Psoas muscle (tissue), 8 donors: ENCODE results near the gene FMN2. TPM values are rescaled to one million over a fixed set of nuclear protein-coding genes. Genes with fewer than 3 reads are reported as not detected.

Source experiments
- ATAC-seq, 4 donors: fragments of 200-7000 bp; cut with Tn5 transposase; one replicate each; pipeline ENCODE4 v1.9.1; 2020; ENCODE audit warnings: moderate library complexity in 3 of 4, mild to moderate bottlenecking in 2 of 4
- DNase-seq, 2 donors: peaks; one replicate each; pipeline ENCODE4 v3.0.0-alpha.2; 2020
- H3K27ac ChIP-seq: fragments of 200-600 bp; one replicate; pipeline ENCODE4 v1.8.0; 2022
- H3K27me3 ChIP-seq, 3 donors: fragments of 200-600 bp in 1 of 3; one replicate each; pipeline versions ENCODE4 v1.6.1 to v1.8.0; 2013 to 2022; ENCODE audit warnings: low read length in 2 of 3, mild to moderate bottlenecking in 2 of 3, moderate library complexity in 1 of 3; ENCODE audit not compliant: insufficient read depth in 3 of 3
- H3K36me3 ChIP-seq, 2 donors: fragments of 200-600 bp in 1 of 2; one replicate each; pipeline versions ENCODE4 v1.6.1 to v1.8.0; 2013 to 2022; ENCODE audit warnings: low read depth in 1 of 2, mild to moderate bottlenecking in 1 of 2, moderate library complexity in 1 of 2; ENCODE audit not compliant: insufficient read depth in 1 of 2
- H3K4me1 ChIP-seq: fragments of 200-600 bp; one replicate; pipeline ENCODE4 v1.8.0; 2022
- H3K4me3 ChIP-seq: fragments of 200-600 bp; one replicate; pipeline ENCODE4 v1.8.0; 2022; ENCODE audit warnings: mild to moderate bottlenecking
- H3K9me3 ChIP-seq: fragments of 200-600 bp; one replicate; pipeline ENCODE4 v1.8.0; 2022
- whole genome bisulfite sequencing, 3 donors: extraction: QIAGEN DNeasy Blood & Tissue Kit; methylation state at CpG; one replicate each; pipeline versions ENCODE4 v1.1.6 to v1.1.7; 2013; 5-methylcytosine and 5-hydroxymethylcytosine counted together
- intact Hi-C, 2 donors: fragments of 100-400 bp; cut with DNase I; formaldehyde crosslinking; loops; one replicate each; pipeline versions ENCODE4 v1.11.0 to v1.14.2; 2022
- polyA plus RNA-seq, 3 donors: library from polyadenylated mRNA; stranded (reverse); fragments of 200-250 nt; gene quantifications; one replicate each; pipeline ENCODE4 v1.2.3, GENCODE V29; 2013
- total RNA-seq, 4 donors: library from RNA; stranded (reverse); fragmentation: NEBNext Ultra II Directional in 2 of 4; extraction: Animal tissue kit (Norgen Biotek cat#: 25700) in 2 of 4; gene quantifications; one replicate each; pipeline versions ENCODE4 v1.2.1 to v1.2.4, GENCODE V29; 2021 to 2023
- TF ChIP-seq, protein P1 (sequence below): fragments of 200-600 bp; IDR thresholded peaks from one replicate; pipeline ENCODE4 v1.8.0; 2022; ENCODE audit warnings: antibody characterized with exemption
- donor health status: healthy with polysubstance abuse.
- donor health status: DM: no; HTN: no; CAD: no; lungs with moderate emphysema.
- donor health status: Bipolar disorder and iron deficiency.
- donor health status: healthy.
- donor health status: DM: yes; HTN: yes; CAD: no.
- donor health status: DM: no; HTN: no; CAD: no.
- donor health status: DM: no; HTN: no; CAD: no.
- donor health status: DM: yes; HTN: yes; CAD: no.

The FMN2 gene
- total and polyA plus RNA-seq, 7 donors = 0.15 to 1.1 (median 0.52) TPM; not detected in 2

DNA sequence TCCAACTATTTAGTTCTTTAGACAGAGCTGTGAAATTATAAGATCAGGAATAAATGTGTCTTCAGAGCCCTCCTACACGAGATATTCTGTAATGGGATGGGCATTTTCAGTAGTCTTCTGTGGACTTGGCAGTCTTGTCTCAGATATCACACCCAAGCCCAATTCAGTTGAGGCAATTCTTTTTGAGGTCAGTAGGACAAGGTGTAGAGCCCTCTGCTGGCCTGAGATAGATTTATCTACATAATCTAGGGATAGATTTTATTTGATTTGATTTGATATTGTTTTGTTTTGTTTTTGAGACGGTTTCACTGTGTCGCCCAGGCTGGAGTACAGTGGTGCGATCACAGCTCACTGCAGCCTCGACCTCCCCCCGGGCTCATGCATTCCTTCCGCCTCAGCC is 77.5 kb downstream of the FMN2 start:
- ATAC-seq (no peak), DNase-seq (no peak)
- Histone ChIP-seq H3K4me1 (no peaks in the 10 kb centered on the region), H3K36me3 (no peaks in the 10 kb centered on the region), H3K27me3 (no peaks in the 10 kb centered on the region), H3K4me3 (no peak overlapping the region), H3K9me3 (peaks cover 13% of the 10 kb centered on the region), H3K27ac (no peak overlapping the region)
- WGBS, 3 donors = 81 to 86% (median 84%) methylated on average over 7 of the region's 7 CpGs
- TF ChIP-seq, protein P1, sequence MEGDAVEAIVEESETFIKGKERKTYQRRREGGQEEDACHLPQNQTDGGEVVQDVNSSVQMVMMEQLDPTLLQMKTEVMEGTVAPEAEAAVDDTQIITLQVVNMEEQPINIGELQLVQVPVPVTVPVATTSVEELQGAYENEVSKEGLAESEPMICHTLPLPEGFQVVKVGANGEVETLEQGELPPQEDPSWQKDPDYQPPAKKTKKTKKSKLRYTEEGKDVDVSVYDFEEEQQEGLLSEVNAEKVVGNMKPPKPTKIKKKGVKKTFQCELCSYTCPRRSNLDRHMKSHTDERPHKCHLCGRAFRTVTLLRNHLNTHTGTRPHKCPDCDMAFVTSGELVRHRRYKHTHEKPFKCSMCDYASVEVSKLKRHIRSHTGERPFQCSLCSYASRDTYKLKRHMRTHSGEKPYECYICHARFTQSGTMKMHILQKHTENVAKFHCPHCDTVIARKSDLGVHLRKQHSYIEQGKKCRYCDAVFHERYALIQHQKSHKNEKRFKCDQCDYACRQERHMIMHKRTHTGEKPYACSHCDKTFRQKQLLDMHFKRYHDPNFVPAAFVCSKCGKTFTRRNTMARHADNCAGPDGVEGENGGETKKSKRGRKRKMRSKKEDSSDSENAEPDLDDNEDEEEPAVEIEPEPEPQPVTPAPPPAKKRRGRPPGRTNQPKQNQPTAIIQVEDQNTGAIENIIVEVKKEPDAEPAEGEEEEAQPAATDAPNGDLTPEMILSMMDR = no peak
- intact Hi-C loops = no loop called here

DNA sequence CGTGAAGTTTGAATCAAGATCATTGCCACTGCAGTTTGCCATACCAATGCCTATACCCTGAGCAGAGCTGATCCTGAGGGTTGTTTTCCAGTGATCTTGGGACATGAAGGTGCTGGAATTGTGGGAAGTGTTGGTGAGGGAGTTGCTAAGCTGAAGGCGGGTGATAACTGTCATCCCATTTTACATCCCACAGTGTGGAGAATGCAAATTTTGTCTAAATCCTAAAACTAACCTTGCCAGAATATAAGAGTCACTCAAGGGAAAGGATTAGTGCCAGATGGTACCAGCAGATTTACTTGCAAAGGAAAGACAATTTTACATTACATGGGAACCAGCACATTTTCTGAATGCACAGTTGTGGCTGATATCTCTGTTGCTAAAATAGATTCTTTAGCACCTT is 78.6 kb downstream of the FMN2 start:
- Histone ChIP-seq H3K4me3 (no peak overlapping the region), H3K4me1 (no peaks in the 10 kb centered on the region), H3K36me3 (no peaks in the 10 kb centered on the region), H3K27me3 (no peaks in the 10 kb centered on the region), H3K27ac (no peak overlapping the region), H3K9me3 (peaks cover 2% of the 10 kb centered on the region)
- ATAC-seq (no peak), DNase-seq (no peak)
- WGBS, 3 donors = 73 to 82% (median 77%) methylated on average over 2 of the region's 2 CpGs
- intact Hi-C loops = no loop called here
- TF ChIP-seq, protein P1 = no peak

DNA sequence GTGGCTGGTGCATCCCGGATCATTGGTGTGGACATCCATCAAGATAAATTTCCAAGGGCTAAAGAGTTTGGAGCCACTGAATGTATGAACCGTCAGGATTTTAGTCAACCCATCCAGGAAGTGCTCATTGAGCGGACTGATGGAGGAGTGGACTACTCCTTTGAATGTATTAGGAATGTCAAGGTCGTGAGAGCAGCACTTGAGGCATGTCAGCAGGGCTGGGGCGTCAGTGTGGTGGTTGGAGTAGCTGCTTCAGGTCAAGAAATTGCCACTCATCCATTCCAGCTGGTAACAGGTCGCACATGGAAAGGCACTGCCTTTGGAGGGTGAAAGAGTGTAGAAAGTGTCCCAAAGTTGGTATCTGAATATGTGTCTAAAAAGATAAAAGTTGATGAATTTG is 79.1 kb downstream of the FMN2 start:
- H3K4me3 ChIP-seq = no peak overlapping the region
- H3K27ac ChIP-seq = no peak overlapping the region
- H3K9me3 ChIP-seq = no peaks in the 10 kb centered on the region
- no peaks in the 10 kb centered on the region for H3K27me3 ChIP-seq
- intact Hi-C loops = no loop called here
- 68 to 76% (median 76%) methylated on average over 6 of the region's 6 CpGs for WGBS, 3 donors
- no peak for ATAC-seq
- H3K36me3 ChIP-seq = no peaks in the 10 kb centered on the region
- no peak for DNase-seq
- TF ChIP-seq, protein P1 = no peak
- H3K4me1 ChIP-seq = no peaks in the 10 kb centered on the region

DNA sequence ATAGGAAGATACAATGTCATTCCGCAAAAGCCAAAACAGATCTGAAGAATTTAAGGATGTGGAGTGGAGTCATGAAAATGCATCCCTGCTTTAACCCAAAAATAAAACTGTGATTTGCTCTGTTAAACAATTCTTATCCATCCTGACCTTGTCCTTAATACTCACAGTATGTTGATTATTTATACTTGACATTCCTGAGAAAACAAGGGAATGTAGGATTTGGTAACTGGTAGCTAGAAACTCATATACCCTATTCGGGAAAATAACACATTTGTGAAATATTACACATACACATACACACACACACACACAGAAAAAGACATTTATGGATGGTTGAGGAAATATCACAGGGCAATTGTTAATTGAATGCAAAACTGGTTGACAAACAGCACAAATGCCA is 80.2 kb downstream of the FMN2 start:
- 88 to 90% (median 89%) methylated on average over 2 of the region's 2 CpGs for WGBS, 3 donors
- no peak overlapping the region for H3K27ac ChIP-seq
- TF ChIP-seq, protein P1 = no peak
- DNase-seq = no peak
- no peaks in the 10 kb centered on the region for H3K9me3 ChIP-seq
- intact Hi-C loops = no loop called here
- H3K4me3 ChIP-seq = no peak overlapping the region
- no peaks in the 10 kb centered on the region for H3K27me3 ChIP-seq
- no peaks in the 10 kb centered on the region for H3K4me1 ChIP-seq
- ATAC-seq = no peak
- no peaks in the 10 kb centered on the region for H3K36me3 ChIP-seq

DNA sequence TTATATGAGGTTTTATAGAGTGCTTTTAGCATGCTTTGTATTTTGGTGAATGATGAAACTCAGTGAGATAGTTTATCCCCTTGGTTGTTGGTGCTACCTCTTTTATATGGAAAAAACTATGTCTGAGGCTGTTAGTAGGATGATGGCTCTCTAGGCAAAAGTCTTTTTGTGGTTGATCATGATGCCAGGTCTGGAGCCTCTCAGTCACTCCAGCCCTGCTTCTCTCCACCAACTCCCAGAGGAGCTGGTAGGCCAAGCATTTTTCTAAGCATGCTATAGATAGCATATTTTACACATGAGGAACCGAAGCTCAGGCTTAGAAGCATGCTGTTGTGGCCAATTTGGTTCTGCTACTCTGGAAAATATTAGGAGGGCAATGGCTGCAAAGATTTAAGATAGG is 82.2 kb downstream of the FMN2 start:
- Histone ChIP-seq H3K27me3 (no peaks in the 10 kb centered on the region), H3K27ac (no peak overlapping the region), H3K36me3 (no peaks in the 10 kb centered on the region), H3K9me3 (no peaks in the 10 kb centered on the region), H3K4me3 (no peak overlapping the region), H3K4me1 (no peaks in the 10 kb centered on the region)
- 35 to 48% (median 45%) methylated on average over 1 of the region's 1 CpG for WGBS, 3 donors
- ATAC-seq = no peak
- intact Hi-C loops = no loop called here
- DNase-seq = no peak
- TF ChIP-seq, protein P1 = no peak
